ENCODE results near the gene FAM20C.

FAM20C gene

DNA sequence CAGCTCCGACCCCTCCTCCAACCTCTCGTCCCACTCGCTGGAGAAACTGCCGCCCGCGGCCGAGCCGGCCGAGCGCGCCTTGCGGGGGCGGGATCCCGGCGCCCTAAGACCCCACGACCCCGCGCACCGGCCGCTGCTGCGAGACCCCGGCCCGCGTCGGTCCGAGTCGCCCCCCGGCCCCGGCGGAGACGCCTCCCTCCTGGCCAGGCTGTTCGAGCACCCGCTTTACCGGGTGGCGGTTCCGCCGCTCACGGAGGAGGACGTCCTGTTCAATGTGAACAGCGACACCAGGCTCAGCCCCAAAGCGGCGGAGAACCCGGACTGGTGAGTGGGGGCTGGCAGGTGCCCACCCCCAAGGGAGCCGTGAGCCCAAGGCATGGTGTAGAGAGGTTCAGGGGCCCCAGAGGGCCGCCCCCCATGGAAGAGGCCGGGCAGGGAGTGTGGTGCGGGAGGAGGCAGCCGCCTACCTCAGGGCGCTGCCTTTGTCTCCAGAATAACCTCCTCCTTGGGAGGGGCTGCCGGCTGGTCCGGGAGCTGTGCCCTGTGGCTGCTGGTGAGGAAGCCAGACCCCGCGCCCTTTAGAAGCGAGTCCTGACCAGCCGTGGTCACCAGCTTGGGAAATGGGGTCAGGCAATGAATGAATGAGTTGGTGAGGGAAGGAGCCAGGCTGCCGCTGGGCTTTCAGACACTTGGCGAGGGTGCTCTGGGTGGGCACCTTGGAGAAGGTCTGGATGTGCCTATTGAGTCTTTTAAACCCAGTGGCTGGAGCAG, 1.3 kb downstream of the FAM20C start (continued):
- TF ChIP-seq, protein P1, sequence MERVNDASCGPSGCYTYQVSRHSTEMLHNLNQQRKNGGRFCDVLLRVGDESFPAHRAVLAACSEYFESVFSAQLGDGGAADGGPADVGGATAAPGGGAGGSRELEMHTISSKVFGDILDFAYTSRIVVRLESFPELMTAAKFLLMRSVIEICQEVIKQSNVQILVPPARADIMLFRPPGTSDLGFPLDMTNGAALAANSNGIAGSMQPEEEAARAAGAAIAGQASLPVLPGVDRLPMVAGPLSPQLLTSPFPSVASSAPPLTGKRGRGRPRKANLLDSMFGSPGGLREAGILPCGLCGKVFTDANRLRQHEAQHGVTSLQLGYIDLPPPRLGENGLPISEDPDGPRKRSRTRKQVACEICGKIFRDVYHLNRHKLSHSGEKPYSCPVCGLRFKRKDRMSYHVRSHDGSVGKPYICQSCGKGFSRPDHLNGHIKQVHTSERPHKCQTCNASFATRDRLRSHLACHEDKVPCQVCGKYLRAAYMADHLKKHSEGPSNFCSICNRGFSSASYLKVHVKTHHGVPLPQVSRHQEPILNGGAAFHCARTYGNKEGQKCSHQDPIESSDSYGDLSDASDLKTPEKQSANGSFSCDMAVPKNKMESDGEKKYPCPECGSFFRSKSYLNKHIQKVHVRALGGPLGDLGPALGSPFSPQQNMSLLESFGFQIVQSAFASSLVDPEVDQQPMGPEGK (tag by site-specific recombination; IDR thresholded peaks at IDR 0.05), result peak; percentile 72
- TF ChIP-seq ZNF624 (tag by site-specific recombination; IDR thresholded peaks at IDR 0.05) (no peak), ZNF112 (tag by site-specific recombination; IDR thresholded peaks at IDR 0.05) (no peak), GLIS2 (tag by site-specific recombination; IDR thresholded peaks at IDR 0.05) (peak; percentile 69), REPIN1 (tag by site-specific recombination; IDR thresholded peaks at IDR 0.05; ENCODE audit: low read depth) (no peak), ZNF426 (tag by site-specific recombination; IDR thresholded peaks at IDR 0.05) (no peak), OSR2 (tag by site-specific recombination; IDR thresholded peaks at IDR 0.05) (0 out of 2 replicates have a peak, but pooled peaks have one; percentile 27), ZEB2 (tag by site-specific recombination; IDR thresholded peaks at IDR 0.05) (0 out of 2 replicates have a peak, but pooled peaks have one; percentile 14), ZNF670 (tag by site-specific recombination; IDR thresholded peaks at IDR 0.05; ENCODE audit: low read depth) (no peak), ZNF664 (tag by site-specific recombination; IDR thresholded peaks at IDR 0.05) (no peak), MZF1 (tag by site-specific recombination; IDR thresholded peaks at IDR 0.05; ENCODE audit: borderline replicate concordance) (no peak), ZNF521 (tag by site-specific recombination; IDR thresholded peaks at IDR 0.05) (no peak), ZNF133 (tag by site-specific recombination; IDR thresholded peaks at IDR 0.05) (no peak), KLF10 (tag by site-specific recombination; IDR thresholded peaks at IDR 0.05) (no peak), ZNF335 (tag by site-specific recombination; conservative IDR thresholded peaks at IDR 0.05) (peak; percentile 31; the same call in 1 of the 2 replicates), ZNF341 (tag by site-specific recombination; IDR thresholded peaks at IDR 0.05; ENCODE audit: low read depth) (peak; percentile 75), HOXC10 (CRISPR knock-in tag; IDR thresholded peaks at IDR 0.05) (no peak), SP2 (tag by site-specific recombination; IDR thresholded peaks at IDR 0.05) (peak; percentile 62), GLI4 (tag by site-specific recombination; IDR thresholded peaks at IDR 0.05) (no peak), ZNF830 (tag by site-specific recombination; IDR thresholded peaks at IDR 0.05; ENCODE audit: low read depth) (no peak), ZNF350 (tag by site-specific recombination; IDR thresholded peaks at IDR 0.05) (no peak), ZBTB17 (tag by site-specific recombination; IDR thresholded peaks at IDR 0.05) (no peak), ZNF658 (tag by site-specific recombination; IDR thresholded peaks at IDR 0.05) (no peak), ZNF600 (tag by site-specific recombination; IDR thresholded peaks at IDR 0.05) (no peak), YY2 (tag by site-specific recombination; IDR thresholded peaks at IDR 0.05) (no peak)
- TF ChIP-seq, protein P2, sequence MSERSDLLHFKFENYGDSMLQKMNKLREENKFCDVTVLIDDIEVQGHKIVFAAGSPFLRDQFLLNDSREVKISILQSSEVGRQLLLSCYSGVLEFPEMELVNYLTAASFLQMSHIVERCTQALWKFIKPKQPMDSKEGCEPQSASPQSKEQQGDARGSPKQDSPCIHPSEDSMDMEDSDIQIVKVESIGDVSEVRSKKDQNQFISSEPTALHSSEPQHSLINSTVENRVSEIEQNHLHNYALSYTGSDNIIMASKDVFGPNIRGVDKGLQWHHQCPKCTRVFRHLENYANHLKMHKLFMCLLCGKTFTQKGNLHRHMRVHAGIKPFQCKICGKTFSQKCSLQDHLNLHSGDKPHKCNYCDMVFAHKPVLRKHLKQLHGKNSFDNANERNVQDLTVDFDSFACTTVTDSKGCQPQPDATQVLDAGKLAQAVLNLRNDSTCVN (tag by site-specific recombination; optimal IDR thresholded peaks at IDR 0.05), result peak; percentile 48
- TF ChIP-seq, protein P3, sequence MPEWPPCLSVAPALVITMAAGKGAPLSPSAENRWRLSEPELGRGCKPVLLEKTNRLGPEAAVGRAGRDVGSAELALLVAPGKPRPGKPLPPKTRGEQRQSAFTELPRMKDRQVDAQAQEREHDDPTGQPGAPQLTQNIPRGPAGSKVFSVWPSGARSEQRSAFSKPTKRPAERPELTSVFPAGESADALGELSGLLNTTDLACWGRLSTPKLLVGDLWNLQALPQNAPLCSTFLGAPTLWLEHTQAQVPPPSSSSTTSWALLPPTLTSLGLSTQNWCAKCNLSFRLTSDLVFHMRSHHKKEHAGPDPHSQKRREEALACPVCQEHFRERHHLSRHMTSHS (tag by site-specific recombination; IDR thresholded peaks at IDR 0.05), result no peak
- TF ChIP-seq, protein P4, sequence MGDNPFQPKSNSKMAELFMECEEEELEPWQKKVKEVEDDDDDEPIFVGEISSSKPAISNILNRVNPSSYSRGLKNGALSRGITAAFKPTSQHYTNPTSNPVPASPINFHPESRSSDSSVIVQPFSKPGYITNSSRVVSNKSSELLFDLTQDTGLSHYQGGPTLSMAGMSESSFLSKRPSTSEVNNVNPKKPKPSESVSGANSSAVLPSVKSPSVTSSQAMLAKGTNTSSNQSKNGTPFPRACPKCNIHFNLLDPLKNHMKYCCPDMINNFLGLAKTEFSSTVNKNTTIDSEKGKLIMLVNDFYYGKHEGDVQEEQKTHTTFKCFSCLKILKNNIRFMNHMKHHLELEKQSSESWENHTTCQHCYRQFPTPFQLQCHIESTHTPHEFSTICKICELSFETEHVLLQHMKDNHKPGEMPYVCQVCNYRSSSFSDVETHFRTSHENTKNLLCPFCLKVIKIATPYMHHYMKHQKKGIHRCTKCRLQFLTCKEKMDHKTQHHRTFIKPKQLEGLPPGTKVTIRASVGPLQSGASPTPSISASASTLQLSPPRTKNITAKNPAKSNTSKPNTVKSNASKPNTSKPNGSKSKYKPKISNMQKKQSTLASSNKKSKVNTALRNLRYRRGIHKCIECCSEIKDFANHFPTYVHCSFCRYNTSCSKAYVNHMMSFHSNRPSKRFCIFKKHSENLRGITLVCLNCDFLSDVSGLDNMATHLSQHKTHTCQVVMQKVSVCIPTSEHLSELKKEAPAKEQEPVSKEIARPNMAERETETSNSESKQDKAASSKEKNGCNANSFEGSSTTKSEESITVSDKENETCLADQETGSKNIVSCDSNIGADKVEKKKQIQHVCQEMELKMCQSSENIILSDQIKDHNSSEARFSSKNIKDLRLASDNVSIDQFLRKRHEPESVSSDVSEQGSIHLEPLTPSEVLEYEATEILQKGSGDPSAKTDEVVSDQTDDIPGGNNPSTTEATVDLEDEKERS (tag by site-specific recombination; IDR thresholded peaks at IDR 0.05), result no peak
- TF ChIP-seq, protein P5, sequence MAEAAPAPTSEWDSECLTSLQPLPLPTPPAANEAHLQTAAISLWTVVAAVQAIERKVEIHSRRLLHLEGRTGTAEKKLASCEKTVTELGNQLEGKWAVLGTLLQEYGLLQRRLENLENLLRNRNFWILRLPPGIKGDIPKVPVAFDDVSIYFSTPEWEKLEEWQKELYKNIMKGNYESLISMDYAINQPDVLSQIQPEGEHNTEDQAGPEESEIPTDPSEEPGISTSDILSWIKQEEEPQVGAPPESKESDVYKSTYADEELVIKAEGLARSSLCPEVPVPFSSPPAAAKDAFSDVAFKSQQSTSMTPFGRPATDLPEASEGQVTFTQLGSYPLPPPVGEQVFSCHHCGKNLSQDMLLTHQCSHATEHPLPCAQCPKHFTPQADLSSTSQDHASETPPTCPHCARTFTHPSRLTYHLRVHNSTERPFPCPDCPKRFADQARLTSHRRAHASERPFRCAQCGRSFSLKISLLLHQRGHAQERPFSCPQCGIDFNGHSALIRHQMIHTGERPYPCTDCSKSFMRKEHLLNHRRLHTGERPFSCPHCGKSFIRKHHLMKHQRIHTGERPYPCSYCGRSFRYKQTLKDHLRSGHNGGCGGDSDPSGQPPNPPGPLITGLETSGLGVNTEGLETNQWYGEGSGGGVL (tag by site-specific recombination; IDR thresholded peaks at IDR 0.05), result no peak
- TF ChIP-seq, protein P6, sequence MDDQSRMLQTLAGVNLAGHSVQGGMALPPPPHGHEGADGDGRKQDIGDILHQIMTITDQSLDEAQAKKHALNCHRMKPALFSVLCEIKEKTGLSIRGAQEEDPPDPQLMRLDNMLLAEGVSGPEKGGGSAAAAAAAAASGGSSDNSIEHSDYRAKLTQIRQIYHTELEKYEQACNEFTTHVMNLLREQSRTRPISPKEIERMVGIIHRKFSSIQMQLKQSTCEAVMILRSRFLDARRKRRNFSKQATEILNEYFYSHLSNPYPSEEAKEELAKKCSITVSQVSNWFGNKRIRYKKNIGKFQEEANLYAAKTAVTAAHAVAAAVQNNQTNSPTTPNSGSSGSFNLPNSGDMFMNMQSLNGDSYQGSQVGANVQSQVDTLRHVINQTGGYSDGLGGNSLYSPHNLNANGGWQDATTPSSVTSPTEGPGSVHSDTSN (CRISPR knock-in tag; IDR thresholded peaks at IDR 0.05), result no peak
